Osteoblast (primary cell): ENCODE results near the gene COPB1. TPM values are rescaled to one million over a fixed set of nuclear protein-coding genes. Genes with fewer than 3 reads are reported as not detected.
A peak's percentile ranks its signal among the peaks of the same experiment; 100 is the strongest.

Source experiments
- DNase-seq: peaks from one replicate; pipeline ENCODE4 v3.0.0; 2011; ENCODE audit warnings: low spot score, mixed read lengths; ENCODE audit not compliant: insufficient read length; ENCODE audit errors: missing footprints
- H2AFZ ChIP-seq: 2 replicates; pipeline ENCODE4 v1.6.0; 2011; ENCODE audit warnings: mild to moderate bottlenecking, low read length
- H3K27ac ChIP-seq: 2 replicates; pipeline ENCODE4 v1.5.1; 2011; ENCODE audit warnings: mild to moderate bottlenecking, low read depth, low read length, moderate library complexity
- H3K27me3 ChIP-seq: 2 replicates; pipeline ENCODE4 v1.6.0; 2012; ENCODE audit warnings: mild to moderate bottlenecking, control low read depth, inconsistent platforms, low read length, moderate library complexity; ENCODE audit not compliant: insufficient read depth
- H3K36me3 ChIP-seq: 2 replicates; pipeline ENCODE4 v1.5.1; 2011; ENCODE audit warnings: mild to moderate bottlenecking, low read length, control low read depth, moderate library complexity; ENCODE audit not compliant: insufficient read depth
- H3K4me1 ChIP-seq: 2 replicates; pipeline ENCODE4 v1.5.1; 2011; ENCODE audit warnings: mild to moderate bottlenecking, low read length, control low read depth, moderate library complexity; ENCODE audit not compliant: insufficient read depth
- H3K4me2 ChIP-seq: 2 replicates; pipeline ENCODE4 v1.6.0; 2011; ENCODE audit warnings: mild to moderate bottlenecking, low read length; ENCODE audit not compliant: insufficient read depth
- H3K4me3 ChIP-seq: fragments of 200-600 bp; sonication (generic); 3 replicates; pipeline ENCODE4 v1.5.1; 2012; ENCODE audit warnings: mild to moderate bottlenecking, low read length, inconsistent platforms; ENCODE audit not compliant: insufficient read depth
- H3K79me2 ChIP-seq: 2 replicates; pipeline ENCODE4 v1.6.0; 2012; ENCODE audit warnings: mild to moderate bottlenecking, low read length, control low read depth, inconsistent platforms; ENCODE audit not compliant: insufficient read depth
- H3K9me3 ChIP-seq: 2 replicates; pipeline ENCODE4 v1.5.1; 2011; ENCODE audit warnings: low read depth, low read length, control low read depth
- H4K20me1 ChIP-seq: 2 replicates; pipeline ENCODE4 v1.6.0; 2012; ENCODE audit warnings: mild to moderate bottlenecking, low read length, control low read depth; ENCODE audit not compliant: insufficient read depth
- CTCF ChIP-seq: IDR thresholded peaks from 2 replicates; pipeline ENCODE4 v1.5.1; 2011; ENCODE audit warnings: mild to moderate bottlenecking, low read depth, low read length, moderate library complexity; ENCODE audit errors: extremely low read depth
- total RNA-seq: library from RNA; depleted of rRNA; stranded (reverse); fragments of >200 nt; gene quantifications from 2 replicates; pipeline ENCODE4 v1.2.3, GENCODE V29; 2012

COPB1 gene
- total RNA-seq, 1 donor = 245 TPM

GRCh38 chr11:14463623-14464022, 36.0 kb downstream of the COPB1 start:
- TF ChIP-seq CTCF = no peak
- DNase-seq = no peak
- Histone ChIP-seq H3K4me2 (no peak overlapping the region), H3K27me3 (no peaks in the 10 kb centered on the region), H3K4me3 (no peak overlapping the region), H3K4me1 (no peaks in the 10 kb centered on the region), H3K79me2 (peaks cover 18% of the 10 kb centered on the region), H3K27ac (no peak overlapping the region), H2AFZ (no peak overlapping the region), H3K36me3 (peaks cover 98% of the 10 kb centered on the region), H4K20me1 (no peaks in the 10 kb centered on the region), H3K9me3 (no peaks in the 10 kb centered on the region)

GRCh38 chr11:14460147-14460546, 39.5 kb downstream of the COPB1 start:
- H3K36me3 ChIP-seq = peaks cover 81% of the 10 kb centered on the region
- H3K27ac ChIP-seq = no peak overlapping the region
- no peak for DNase-seq
- H3K27me3 ChIP-seq = no peaks in the 10 kb centered on the region
- H2AFZ ChIP-seq = no peak overlapping the region
- no peak overlapping the region for H3K4me2 ChIP-seq
- no peak for TF ChIP-seq CTCF
- H3K4me3 ChIP-seq = no peak overlapping the region
- H3K4me1 ChIP-seq = no peaks in the 10 kb centered on the region
- no peaks in the 10 kb centered on the region for H4K20me1 ChIP-seq
- H3K9me3 ChIP-seq = no peaks in the 10 kb centered on the region
- H3K79me2 ChIP-seq = peaks cover 9% of the 10 kb centered on the region

GRCh38 chr11:14458377-14458776, 41.2 kb downstream of the COPB1 start:
- no peaks in the 10 kb centered on the region for H3K27me3 ChIP-seq
- H3K4me3 ChIP-seq = no peak overlapping the region
- no peak overlapping the region for H3K27ac ChIP-seq
- H4K20me1 ChIP-seq = no peaks in the 10 kb centered on the region
- no peaks in the 10 kb centered on the region for H3K9me3 ChIP-seq
- no peak overlapping the region for H3K4me2 ChIP-seq
- DNase-seq = no peak
- H3K79me2 ChIP-seq = no peaks in the 10 kb centered on the region
- peaks cover 73% of the 10 kb centered on the region for H3K36me3 ChIP-seq
- H3K4me1 ChIP-seq = no peaks in the 10 kb centered on the region
- no peak overlapping the region for H2AFZ ChIP-seq
- no peak for TF ChIP-seq CTCF

GRCh38 chr11:14455648-14456430, 43.8 kb downstream of the COPB1 start:
- H3K9me3 ChIP-seq = no peaks in the 10 kb centered on the region
- H3K4me2 ChIP-seq = no peak overlapping the region
- TF ChIP-seq CTCF = no peak
- DNase-seq = peak; percentile 60
- no peak overlapping the region for H2AFZ ChIP-seq
- peaks cover 7% of the 10 kb centered on the region for H3K4me1 ChIP-seq
- H3K27ac ChIP-seq = peak overlapping the region; percentile 34
- peaks cover 62% of the 10 kb centered on the region for H3K36me3 ChIP-seq
- no peaks in the 10 kb centered on the region for H3K27me3 ChIP-seq
- no peaks in the 10 kb centered on the region for H4K20me1 ChIP-seq
- H3K4me3 ChIP-seq = no peak overlapping the region
- no peaks in the 10 kb centered on the region for H3K79me2 ChIP-seq
